ENCODE measurements around the gene SRGAP2. TPM values are rescaled to one million over a fixed set of nuclear protein-coding genes. Genes with fewer than 3 reads are reported as not detected.
"Not testable (repeated sequence)": the region's sequence is repeated elsewhere in the genome, so short reads cannot be mapped to it uniquely, and the experiment has no call there.

The SRGAP2 gene
- total and polyA plus RNA-seq, 9 of the 15 experiments (the other 6 are each of a cell fraction or from before 2014, with no cell fraction given) = 4.1 to 50.7 (median 15.6) TPM

GRCh38 chr1:206178061-206178989 is 25.0 kb upstream of the SRGAP2 start (continued):
- 0 out of 4 replicates have a peak, but pooled peaks of 1 of the 2 experiments have one; percentile 16 for TF ChIP-seq TEAD1 (CRISPR knock-in tag; IDR thresholded peaks at IDR 0.05)
- 0 out of 4 replicates have a peak, but pooled peaks of 1 of the 2 experiments have one; percentile 18 for TF ChIP-seq RCOR1 (IDR thresholded peaks at IDR 0.05; ENCODE audit: borderline replicate concordance in 1 of 2, low read depth in 2 of 2, low read length in 2 of 2)
- peak; percentile 11; the same call in 1 of the 2 replicates for TF ChIP-seq SMARCE1 (IDR thresholded peaks at IDR 0.05)
- TF ChIP-seq CEBPB (tag; IDR thresholded peaks at IDR 0.05) = peak; percentile 72
- TF ChIP-seq TEAD4 (IDR thresholded peaks at IDR 0.05; ENCODE audit: low read length) = peak; percentile 57
- not testable (repeated sequence) for TF ChIP-seq TEAD4 (CRISPR knock-in tag; IDR thresholded peaks at IDR 0.05; ENCODE audit: borderline replicate concordance); ATF3 (CRISPR knock-in tag; conservative IDR thresholded peaks at IDR 0.05); CEBPG (CRISPR knock-in tag; IDR thresholded peaks at IDR 0.05)
- TF ChIP-seq MTA2 (IDR thresholded peaks at IDR 0.05; ENCODE audit: low read depth) = 0 out of 2 replicates have a peak, but pooled peaks have one; percentile 17
- peak; percentile 41; the same call in 1 of the 2 replicates for TF ChIP-seq ATF3 (IDR thresholded peaks at IDR 0.05)
- peak; percentile 61; the same call in 1 of the 2 replicates for TF ChIP-seq SOX6 (IDR thresholded peaks at IDR 0.05)
- peak; percentile 17 to 58; a peak in 3 of 4 replicates for TF ChIP-seq CEBPG (tag; conservative IDR thresholded peaks at IDR 0.05 in 1 of 2, IDR thresholded peaks at IDR 0.05 in 1 of 2)

- BruUV-seq (replicated peaks); H4K20me1 ChIP-seq (replicated peaks; ENCODE audit: control insufficient read depth, insufficient read depth, low read length); H2AFZ ChIP-seq (ENCODE audit: low read depth, low read length); CTCF ChIA-PET (ENCODE audit: low intra/inter-chr PET ratio); ATAC-seq; in situ Hi-C loops (cut with MboI); H3K27me3 ChIP-seq (ENCODE audit: control insufficient read depth in 2 of 2, insufficient read depth in 2 of 2, low read length in 2 of 2); POLR2A ChIA-PET; FAIRE-seq; H3K9ac ChIP-seq (ENCODE audit: insufficient read depth in 1 of 2, low read depth in 2 of 2, low read length in 2 of 2); H3K79me2 ChIP-seq (ENCODE audit: control insufficient read depth, insufficient read depth, low read length); H3K9me3 ChIP-seq (replicated peaks; ENCODE audit: control insufficient read depth, insufficient read depth, low read depth, low read length); H3K9me1 ChIP-seq (ENCODE audit: control insufficient read depth, insufficient read depth, low read length); intact Hi-C loops (cut with micrococcal nuclease); DNase-seq (ENCODE audit: extremely low read depth in 1 of 4, low spot score in 3 of 4); H3K4me2 ChIP-seq (ENCODE audit: insufficient read depth, low read length); H3K27ac ChIP-seq (ENCODE audit: extremely low read depth, low read depth, low read length); H3K36me3 ChIP-seq (ENCODE audit: control insufficient read depth, insufficient read depth, low read length); H3K4me1 ChIP-seq (replicated peaks in 1 of 2; ENCODE audit: control insufficient read depth in 2 of 2, insufficient read depth in 2 of 2, low read length in 2 of 2); H3K4me3 ChIP-seq: not testable (repeated sequence)
Observed at GRCh38 chr1:206179666-206180065, 23.7 kb upstream of the SRGAP2 start.
